HG03064 (cell line): ENCODE results near the gene NFATC2.
"Not testable (repeated sequence)": the region's sequence is repeated elsewhere in the genome, so short reads cannot be mapped to it uniquely, and the experiment has no call there.

Source experiments
- ATAC-seq: cut with Tn5 transposase; IDR thresholded peaks from one replicate; pipeline ENCODE4 v1.9.1; 2021; ENCODE audit warnings: low read depth; ENCODE audit not compliant: unreplicated experiment

Gene NFATC2

GRCh38 chr20:51569815-51570738 is 27.6 kb upstream of the NFATC2 start:
- ATAC-seq: no peak

- ATAC-seq: not testable (repeated sequence)
Measured at GRCh38 chr20:51568533-51568932, 26.0 kb upstream of the NFATC2 start.

GRCh38 chr20:51567622-51568021 is 25.1 kb upstream of the NFATC2 start:
- ATAC-seq: no peak

- no peak for ATAC-seq
Measured at GRCh38 chr20:51566594-51566993, 24.1 kb upstream of the NFATC2 start.

GRCh38 chr20:51565298-51566144 is 23.0 kb upstream of the NFATC2 start:
- ATAC-seq: no peak

- no peak for ATAC-seq
Measured at GRCh38 chr20:51563486-51564332, 21.2 kb upstream of the NFATC2 start.

GRCh38 chr20:51563174-51563485 is 20.6 kb upstream of the NFATC2 start:
- ATAC-seq: no peak

- no peak for ATAC-seq
Measured at GRCh38 chr20:51562332-51563173, 20.0 kb upstream of the NFATC2 start.

GRCh38 chr20:51562027-51562331 is 19.5 kb upstream of the NFATC2 start:
- ATAC-seq: no peak

- ATAC-seq: no peak
Measured at GRCh38 chr20:51560550-51561307, 18.2 kb upstream of the NFATC2 start.

GRCh38 chr20:51560042-51560441 is 17.5 kb upstream of the NFATC2 start:
- ATAC-seq: no peak

GRCh38 chr20:51554538-51555165 is 12.1 kb upstream of the NFATC2 start:
- no peak for ATAC-seq

- ATAC-seq: no peak
Measured at GRCh38 chr20:51553897-51554486, 11.5 kb upstream of the NFATC2 start.

GRCh38 chr20:51551186-51551585 is 8.7 kb upstream of the NFATC2 start:
- ATAC-seq: no peak

GRCh38 chr20:51549474-51549873 is 7.0 kb upstream of the NFATC2 start:
- ATAC-seq: no peak

GRCh38 chr20:51547951-51548350 is 5.4 kb upstream of the NFATC2 start:
- no peak for ATAC-seq

- no peak for ATAC-seq
Measured at GRCh38 chr20:51545515-51545914, 3.0 kb upstream of the NFATC2 start.

GRCh38 chr20:51543422-51543788 is 886 bp upstream of the NFATC2 start:
- no peak for ATAC-seq
